Lower leg skin (tissue), 3 donors: ENCODE results near the gene RAB3C.

Source experiments
- POLR2A ChIP-seq, 2 donors: fragments of 450-650 bp; IDR thresholded peaks; one replicate each; pipeline ENCODE4 v1.6.1; 2016 to 2017; ENCODE audit warnings: antibody characterized with exemption in 2 of 2, mild to moderate bottlenecking in 1 of 2, moderate library complexity in 1 of 2
- TF ChIP-seq, protein P1 (sequence below), 3 donors: fragments of 450-650 bp; IDR thresholded peaks; one replicate each; pipeline ENCODE4 v1.5.1; 2016; ENCODE audit warnings: antibody characterized with exemption in 3 of 3, mild to moderate bottlenecking in 3 of 3, moderate library complexity in 2 of 3

DNA sequence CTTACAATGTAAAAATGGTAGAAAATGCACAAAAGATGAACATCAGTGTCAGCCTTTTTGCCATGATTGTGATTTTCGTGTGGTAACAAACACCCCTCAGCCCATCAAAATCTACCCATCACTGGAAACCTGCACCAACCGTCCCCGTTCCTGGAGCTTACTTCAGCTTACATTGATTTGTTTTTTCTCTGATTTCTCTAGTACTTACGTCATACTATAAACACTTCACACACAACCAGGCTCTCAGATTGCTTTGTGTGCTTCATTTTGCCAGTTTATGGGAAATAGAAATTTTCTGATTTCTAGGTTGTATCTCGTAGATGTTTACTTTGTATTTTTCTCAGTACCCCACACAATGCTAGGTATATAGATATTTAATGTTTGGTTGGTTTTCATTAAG, 129.1 kb downstream of the RAB3C start:
- TF ChIP-seq POLR2A (IDR thresholded peaks at IDR 0.05) = no peak
- TF ChIP-seq, protein P1, sequence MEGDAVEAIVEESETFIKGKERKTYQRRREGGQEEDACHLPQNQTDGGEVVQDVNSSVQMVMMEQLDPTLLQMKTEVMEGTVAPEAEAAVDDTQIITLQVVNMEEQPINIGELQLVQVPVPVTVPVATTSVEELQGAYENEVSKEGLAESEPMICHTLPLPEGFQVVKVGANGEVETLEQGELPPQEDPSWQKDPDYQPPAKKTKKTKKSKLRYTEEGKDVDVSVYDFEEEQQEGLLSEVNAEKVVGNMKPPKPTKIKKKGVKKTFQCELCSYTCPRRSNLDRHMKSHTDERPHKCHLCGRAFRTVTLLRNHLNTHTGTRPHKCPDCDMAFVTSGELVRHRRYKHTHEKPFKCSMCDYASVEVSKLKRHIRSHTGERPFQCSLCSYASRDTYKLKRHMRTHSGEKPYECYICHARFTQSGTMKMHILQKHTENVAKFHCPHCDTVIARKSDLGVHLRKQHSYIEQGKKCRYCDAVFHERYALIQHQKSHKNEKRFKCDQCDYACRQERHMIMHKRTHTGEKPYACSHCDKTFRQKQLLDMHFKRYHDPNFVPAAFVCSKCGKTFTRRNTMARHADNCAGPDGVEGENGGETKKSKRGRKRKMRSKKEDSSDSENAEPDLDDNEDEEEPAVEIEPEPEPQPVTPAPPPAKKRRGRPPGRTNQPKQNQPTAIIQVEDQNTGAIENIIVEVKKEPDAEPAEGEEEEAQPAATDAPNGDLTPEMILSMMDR (IDR thresholded peaks at IDR 0.05) = no peak
